Measurements from ENCODE around the gene FLT3. TPM values are rescaled to one million over a fixed set of nuclear protein-coding genes. Genes with fewer than 3 reads are reported as not detected.
A peak's percentile ranks its signal among the peaks of the same experiment; 100 is the strongest.

The FLT3 gene
- total and polyA plus RNA-seq, 2 donors (not counting 1 experiment from before 2014, with no cell fraction given), result 0.13 to 0.42 TPM

DNA sequence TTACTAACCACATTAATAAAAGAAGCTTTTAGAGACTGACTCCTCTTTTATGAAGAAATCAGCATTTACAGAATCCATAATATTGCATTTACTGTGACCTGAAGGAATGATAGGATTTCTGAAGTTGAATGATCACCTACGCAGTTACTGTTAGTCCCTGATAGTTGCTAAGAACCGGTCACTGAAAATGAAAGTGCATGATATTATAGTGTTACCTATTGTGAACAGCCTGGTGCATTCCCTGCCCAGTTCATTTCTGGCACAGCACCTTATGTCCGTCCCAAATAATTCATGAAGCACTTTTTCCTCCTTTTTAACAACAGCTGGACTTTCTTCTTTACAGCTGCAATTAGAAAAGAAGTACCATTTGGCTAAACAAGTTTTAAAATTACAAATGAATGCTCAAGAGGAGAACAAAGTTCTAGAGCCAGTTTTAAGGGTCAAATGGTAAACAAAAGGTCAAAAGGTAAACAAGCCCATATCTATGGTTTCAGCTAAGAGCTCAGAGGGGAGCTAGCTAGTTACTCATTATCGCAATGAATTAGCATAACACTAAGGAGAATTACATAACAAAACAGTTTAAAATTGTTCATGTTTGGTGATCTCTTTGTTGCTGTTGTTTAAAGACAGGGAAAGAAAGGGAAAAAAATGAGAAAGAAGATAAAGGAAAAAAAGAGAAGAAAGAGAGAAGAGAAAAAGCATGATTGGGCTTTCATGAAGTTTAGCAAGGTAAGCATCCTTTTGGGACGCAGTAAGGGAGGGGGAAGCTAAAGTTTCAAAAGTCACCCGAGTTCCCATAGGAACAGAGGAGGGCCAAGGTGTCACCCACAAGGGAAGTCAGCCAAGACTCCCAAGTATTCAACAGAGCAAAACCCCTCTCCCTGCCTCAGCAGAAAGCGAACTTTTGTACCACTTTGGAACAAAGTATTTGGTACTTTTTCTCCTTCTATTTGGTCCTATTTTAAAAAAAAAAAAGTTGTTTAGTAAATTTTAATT, 50.2 kb downstream of the FLT3 start:
- peak overlapping the region; percentile 53 for H3K9ac ChIP-seq (ENCODE audit: low read length)
- TF ChIP-seq, protein P1, sequence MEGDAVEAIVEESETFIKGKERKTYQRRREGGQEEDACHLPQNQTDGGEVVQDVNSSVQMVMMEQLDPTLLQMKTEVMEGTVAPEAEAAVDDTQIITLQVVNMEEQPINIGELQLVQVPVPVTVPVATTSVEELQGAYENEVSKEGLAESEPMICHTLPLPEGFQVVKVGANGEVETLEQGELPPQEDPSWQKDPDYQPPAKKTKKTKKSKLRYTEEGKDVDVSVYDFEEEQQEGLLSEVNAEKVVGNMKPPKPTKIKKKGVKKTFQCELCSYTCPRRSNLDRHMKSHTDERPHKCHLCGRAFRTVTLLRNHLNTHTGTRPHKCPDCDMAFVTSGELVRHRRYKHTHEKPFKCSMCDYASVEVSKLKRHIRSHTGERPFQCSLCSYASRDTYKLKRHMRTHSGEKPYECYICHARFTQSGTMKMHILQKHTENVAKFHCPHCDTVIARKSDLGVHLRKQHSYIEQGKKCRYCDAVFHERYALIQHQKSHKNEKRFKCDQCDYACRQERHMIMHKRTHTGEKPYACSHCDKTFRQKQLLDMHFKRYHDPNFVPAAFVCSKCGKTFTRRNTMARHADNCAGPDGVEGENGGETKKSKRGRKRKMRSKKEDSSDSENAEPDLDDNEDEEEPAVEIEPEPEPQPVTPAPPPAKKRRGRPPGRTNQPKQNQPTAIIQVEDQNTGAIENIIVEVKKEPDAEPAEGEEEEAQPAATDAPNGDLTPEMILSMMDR (IDR thresholded peaks at IDR 0.05), result no peak
- H3K27me3 ChIP-seq (replicated peaks in 1 of 4; ENCODE audit: control extremely low read depth in 1 of 4, control insufficient read depth in 3 of 4, insufficient read depth in 4 of 4, low read length in 3 of 4), result no peaks in the 10 kb centered on the region
- peak overlapping the region in 2 of 5 experiments; percentile 3 to 43 for H3K4me3 ChIP-seq (ENCODE audit: control extremely low read depth in 1 of 5, extremely low read depth in 1 of 5, insufficient read depth in 1 of 5, low read depth in 2 of 5, low read length in 4 of 5)
- H3K9me3 Mint-ChIP-seq (ENCODE audit: insufficient read depth), result no peaks in the 10 kb centered on the region
- ChIA-PET POLR2A (interaction anchor here (1.0 to 1.2 kb wide), 3 partner anchors 14 to 88 kb away, joined by 3 read pairs; partner anchors contain the start of gene PAN3), CTCF (interaction anchor here (0.9 to 1.8 kb wide), 4 partner anchors 7 to 66 kb away, joined by 3 to 5 read pairs (median 4); no protein-coding TSS in a partner anchor)
- no peaks in the 10 kb centered on the region for H4K20me1 ChIP-seq (ENCODE audit: control insufficient read depth, insufficient read depth, low read length, poor library complexity, severe bottlenecking)
- peak overlapping the region; percentile 53 for H2AFZ ChIP-seq (ENCODE audit: insufficient read depth, low read depth, low read length, poor library complexity, severe bottlenecking)
- H3K9me3 ChIP-seq (ENCODE audit: control extremely low read depth in 1 of 3, control insufficient read depth in 2 of 3, insufficient read depth in 1 of 3, low read length in 2 of 3), result peaks cover 0 to 4% (median 2%) of the 10 kb centered on the region in 3 donors
- no peak for ATAC-seq (ENCODE audit: low read depth)
- peak overlapping the region; percentile 89 to 97 for H3K27ac ChIP-seq (ENCODE audit: low read length in 2 of 2)
- intact Hi-C loops (cut with micrococcal nuclease), result loop anchor here (5.0 to 10.0 kb wide), 7 partner anchors 38 to 785 kb away; partner anchors contain the start of genes FLT3 and POMP
- peaks cover 38 to 47% of the 10 kb centered on the region in 2 donors for H3K4me1 ChIP-seq (ENCODE audit: control insufficient read depth in 2 of 2, insufficient read depth in 2 of 2, low read length in 2 of 2)
- H3K4me1 Mint-ChIP-seq, result peaks cover 43% of the 10 kb centered on the region
- 80% methylated on average over 1 of the region's 7 CpGs for WGBS (ENCODE audit: insufficient coverage)
- peak overlapping the region; percentile 62 for H3K4me2 ChIP-seq (replicated peaks; ENCODE audit: low read depth, low read length, poor library complexity, severe bottlenecking)
- H3K4me3 Mint-ChIP-seq, result peak overlapping the region; percentile 76
- no peaks in the 10 kb centered on the region for H3K79me2 ChIP-seq (ENCODE audit: control insufficient read depth, insufficient read depth, low read length)
- H3K27ac Mint-ChIP-seq, result peak overlapping the region; percentile 95
- H3K36me3 ChIP-seq (replicated peaks in 1 of 2; ENCODE audit: control extremely low read depth in 1 of 2, control insufficient read depth in 1 of 2, extremely low read depth in 1 of 2, insufficient read depth in 2 of 2, low read length in 1 of 2), result no peaks in the 10 kb centered on the region
- H3K27me3 Mint-ChIP-seq, result no peaks in the 10 kb centered on the region
- DNase-seq, result peak; percentile 34

DNA sequence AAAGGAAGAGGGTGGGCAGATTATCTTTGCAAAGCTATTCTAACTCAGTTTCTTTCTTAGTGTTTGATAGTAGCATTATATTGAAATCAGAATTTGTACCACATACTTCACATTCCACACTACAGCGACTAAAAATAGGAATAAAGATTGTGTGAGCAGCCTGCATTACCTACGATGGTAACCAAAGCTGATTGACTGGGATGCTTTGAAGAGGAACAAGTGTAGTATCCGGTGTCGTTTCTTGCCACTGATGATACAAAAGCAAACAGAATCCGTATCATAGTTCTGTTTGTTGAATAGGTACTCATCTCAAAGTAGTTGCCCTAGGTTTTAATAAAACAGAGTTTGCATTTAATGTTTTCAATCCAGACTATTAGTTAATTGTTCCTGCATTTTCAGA, 51.2 kb downstream of the FLT3 start:
- Mint-ChIP-seq H3K27me3 (no peaks in the 10 kb centered on the region), H3K4me1 (peaks cover 48% of the 10 kb centered on the region), H3K9me3 (ENCODE audit: insufficient read depth) (no peaks in the 10 kb centered on the region), H3K27ac (peak overlapping the region; percentile 95), H3K4me3 (peak overlapping the region; percentile 76)
- ATAC-seq (ENCODE audit: low read depth), result no peak
- Histone ChIP-seq H4K20me1 (ENCODE audit: control insufficient read depth, insufficient read depth, low read length, poor library complexity, severe bottlenecking) (no peaks in the 10 kb centered on the region), H3K9ac (ENCODE audit: low read length) (peak overlapping the region; percentile 53), H3K79me2 (ENCODE audit: control insufficient read depth, insufficient read depth, low read length) (no peaks in the 10 kb centered on the region), H3K27ac (ENCODE audit: low read length in 2 of 2) (peak overlapping the region; percentile 89 to 97), H3K9me3 (ENCODE audit: control extremely low read depth in 1 of 3, control insufficient read depth in 2 of 3, insufficient read depth in 1 of 3, low read length in 2 of 3) (peaks cover 0 to 4% (median 2%) of the 10 kb centered on the region in 3 donors), H2AFZ (ENCODE audit: insufficient read depth, low read depth, low read length, poor library complexity, severe bottlenecking) (peak overlapping the region; percentile 53), H3K4me3 (ENCODE audit: control extremely low read depth in 1 of 5, extremely low read depth in 1 of 5, insufficient read depth in 1 of 5, low read depth in 2 of 5, low read length in 4 of 5) (peak overlapping the region in 1 of 5 experiments; percentile 43), H3K36me3 (replicated peaks in 1 of 2; ENCODE audit: control extremely low read depth in 1 of 2, control insufficient read depth in 1 of 2, extremely low read depth in 1 of 2, insufficient read depth in 2 of 2, low read length in 1 of 2) (no peaks in the 10 kb centered on the region), H3K27me3 (replicated peaks in 1 of 4; ENCODE audit: control extremely low read depth in 1 of 4, control insufficient read depth in 3 of 4, insufficient read depth in 4 of 4, low read length in 3 of 4) (no peaks in the 10 kb centered on the region), H3K4me2 (replicated peaks; ENCODE audit: low read depth, low read length, poor library complexity, severe bottlenecking) (peak overlapping the region; percentile 62), H3K4me1 (ENCODE audit: control insufficient read depth in 2 of 2, insufficient read depth in 2 of 2, low read length in 2 of 2) (peaks cover 45 to 54% of the 10 kb centered on the region in 2 donors)
- ChIA-PET CTCF (interaction anchor here (1.2 to 1.8 kb wide), 3 partner anchors 8 to 65 kb away, joined by 3 to 5 read pairs (median 4); no protein-coding TSS in a partner anchor), POLR2A (interaction anchor here (0.9 to 1.2 kb wide), 4 partner anchors 13 to 90 kb away, joined by 3 to 4 read pairs (median 3); partner anchors contain the start of gene PAN3)
- TF ChIP-seq EZH2 (IDR thresholded peaks at IDR 0.05; ENCODE audit: borderline replicate concordance, insufficient read depth, low read depth, low read length, poor library complexity, severe bottlenecking), result no peak
- TF ChIP-seq, protein P1 (IDR thresholded peaks at IDR 0.05), result no peak
- DNase-seq, result peak; percentile 41
- intact Hi-C loops (cut with micrococcal nuclease), result loop anchor here (5.0 to 10.0 kb wide), 7 partner anchors 37 to 784 kb away; partner anchors contain the start of genes FLT3 and POMP
- no CpG with 5 or more reads among the region's 5 CpGs for WGBS (ENCODE audit: insufficient coverage)
